ENCODE data around the gene BPIFB2. TPM values are rescaled to one million over a fixed set of nuclear protein-coding genes. Genes with fewer than 3 reads are reported as not detected.

BPIFB2 gene
- total RNA-seq, 1 experiment from 2014 or later, result 0.15 TPM

DNA sequence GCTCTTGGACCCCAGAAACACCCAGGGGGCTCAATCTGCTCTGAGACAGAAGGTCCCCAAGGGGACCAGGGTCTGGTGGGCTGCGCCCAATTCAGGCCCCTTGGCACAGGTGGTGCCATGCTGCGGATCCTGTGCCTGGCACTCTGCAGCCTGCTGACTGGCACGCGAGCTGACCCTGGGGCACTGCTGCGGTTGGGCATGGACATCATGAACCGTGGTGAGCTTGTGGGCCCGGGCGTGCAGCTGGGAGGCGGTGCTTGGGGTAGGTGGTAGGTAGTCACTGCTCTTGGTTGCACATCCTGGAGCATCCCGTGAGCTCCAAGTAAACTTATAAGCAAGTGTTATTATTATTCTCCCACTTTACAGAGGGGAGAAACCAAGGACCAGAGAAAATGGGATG lies 24.0 kb downstream of the BPIFB2 start, which contains the start of gene BPIFB6:
BPIFB6 (plus strand) TSS at position 118 of the 400 bp plus-strand sequence; CDS start at position 118, 0 bp downstream.
- RAD21 ChIA-PET (ENCODE audit: low non-redundant PET in 1 of 2, low total read pairs in 2 of 2, uncharacterized antibody in 2 of 2, unreplicated experiment in 2 of 2), result no interaction called here
- Histone ChIP-seq H3K4me3 (replicated peaks in 1 of 2; ENCODE audit: low read depth in 1 of 2, low read length in 2 of 2) (no peak within 1 kb of the TSS), H3K4me1 (ENCODE audit: control insufficient read depth in 1 of 2, insufficient read depth in 2 of 2, low read length in 2 of 2) (no peaks in the 10 kb centered on the region), H3K36me3 (ENCODE audit: control insufficient read depth in 1 of 2, insufficient read depth in 2 of 2, low read length in 2 of 2) (no peaks in the 10 kb centered on the region), H3K27ac (ENCODE audit: low read depth, low read length) (no peak within 1 kb of the TSS), H3K27me3 (ENCODE audit: insufficient read depth, low read length) (peaks cover 22% of the 10 kb centered on the region; the same call in 1 of the 2 replicates), H3K79me2 (ENCODE audit: insufficient read depth, low read length) (no peaks in the 10 kb centered on the region), H3K9me3 (ENCODE audit: control insufficient read depth in 1 of 2, insufficient read depth in 1 of 2, low read depth in 1 of 2, low read length in 2 of 2) (no peaks in the 10 kb centered on the region), H4K20me1 (ENCODE audit: insufficient read depth) (no peaks in the 10 kb centered on the region), H3K4me2 (ENCODE audit: low read length) (no peak within 1 kb of the TSS), H3K9me2 (ENCODE audit: insufficient read depth) (no peaks in the 10 kb centered on the region), H3K9ac (ENCODE audit: low read length) (no peak within 1 kb of the TSS), H2AFZ (ENCODE audit: low read depth, low read length, poor library complexity, severe bottlenecking) (no peak within 1 kb of the TSS)
- POLR2A ChIA-PET, result no interaction called here
- intact Hi-C loops (cut with micrococcal nuclease), result no loop called here
- BruUV-seq (replicated peaks), result no TSS peak
- CTCF ChIA-PET, result no interaction called here
- DNase-seq (ENCODE audit: low read depth, low spot score), result no peak
- no peak for ATAC-seq
- no peak for TF ChIP-seq RAD21 (IDR thresholded peaks at IDR 0.05; ENCODE audit: low read depth)
- TF ChIP-seq FOSL1 (IDR thresholded peaks at IDR 0.05; ENCODE audit: low read depth), result no peak
- TF ChIP-seq EZH2phosphoT487 (IDR thresholded peaks at IDR 0.05; ENCODE audit: borderline replicate concordance), result no peak
- TF ChIP-seq SIN3A (IDR thresholded peaks at IDR 0.05; ENCODE audit: low read depth), result no peak
- no peak for TF ChIP-seq POLR2A (IDR thresholded peaks at IDR 0.05; ENCODE audit: borderline replicate concordance, extremely low read depth, insufficient read depth, insufficient read length)
- TF ChIP-seq, protein P1, sequence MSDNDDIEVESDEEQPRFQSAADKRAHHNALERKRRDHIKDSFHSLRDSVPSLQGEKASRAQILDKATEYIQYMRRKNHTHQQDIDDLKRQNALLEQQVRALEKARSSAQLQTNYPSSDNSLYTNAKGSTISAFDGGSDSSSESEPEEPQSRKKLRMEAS (IDR thresholded peaks at IDR 0.05), result no peak
- no peak for TF ChIP-seq TCF7L2 (IDR thresholded peaks at IDR 0.05; ENCODE audit: borderline replicate concordance, extremely low read depth, insufficient read depth, insufficient read length)

DNA sequence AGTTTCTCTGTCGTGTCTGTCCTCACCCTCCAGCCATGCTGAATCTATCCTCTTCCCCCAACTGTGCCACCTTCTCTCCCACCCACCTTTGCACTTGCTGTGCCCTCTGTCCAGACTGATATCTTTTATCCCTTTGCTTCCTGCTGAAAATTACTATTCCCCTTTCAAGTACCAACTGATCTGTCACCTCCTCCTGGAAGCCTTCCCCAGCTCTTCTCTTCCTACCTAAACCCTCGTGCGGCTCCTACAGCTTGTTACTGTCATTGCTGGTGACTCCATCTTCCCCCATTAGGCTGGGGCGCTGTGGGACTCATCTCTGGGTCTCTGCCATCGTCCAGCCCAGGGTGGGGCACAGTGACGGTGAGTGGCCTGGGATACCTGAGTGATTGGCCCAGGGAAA lies 25.1 kb downstream of the BPIFB2 start:
- DNase-seq (ENCODE audit: low read depth, low spot score), result no peak
- H3K79me2 ChIP-seq (ENCODE audit: insufficient read depth, low read length), result no peaks in the 10 kb centered on the region
- no TSS peak for BruUV-seq (replicated peaks)
- ChIA-PET POLR2A (no interaction called here), CTCF (no interaction called here), RAD21 (ENCODE audit: low non-redundant PET in 1 of 2, low total read pairs in 2 of 2, uncharacterized antibody in 2 of 2, unreplicated experiment in 2 of 2) (no interaction called here)
- no peaks in the 10 kb centered on the region for H4K20me1 ChIP-seq (ENCODE audit: insufficient read depth)
- H3K4me1 ChIP-seq (ENCODE audit: control insufficient read depth in 1 of 2, insufficient read depth in 2 of 2, low read length in 2 of 2), result no peaks in the 10 kb centered on the region
- 0 out of 2 replicates have a peak, but pooled peaks cover 20% of the 10 kb centered on the region for H3K27me3 ChIP-seq (ENCODE audit: insufficient read depth, low read length)
- no peaks in the 10 kb centered on the region for H3K36me3 ChIP-seq (ENCODE audit: control insufficient read depth in 1 of 2, insufficient read depth in 2 of 2, low read length in 2 of 2)
- H3K9ac ChIP-seq (ENCODE audit: low read length), result no peak overlapping the region
- TF ChIP-seq, protein P2, sequence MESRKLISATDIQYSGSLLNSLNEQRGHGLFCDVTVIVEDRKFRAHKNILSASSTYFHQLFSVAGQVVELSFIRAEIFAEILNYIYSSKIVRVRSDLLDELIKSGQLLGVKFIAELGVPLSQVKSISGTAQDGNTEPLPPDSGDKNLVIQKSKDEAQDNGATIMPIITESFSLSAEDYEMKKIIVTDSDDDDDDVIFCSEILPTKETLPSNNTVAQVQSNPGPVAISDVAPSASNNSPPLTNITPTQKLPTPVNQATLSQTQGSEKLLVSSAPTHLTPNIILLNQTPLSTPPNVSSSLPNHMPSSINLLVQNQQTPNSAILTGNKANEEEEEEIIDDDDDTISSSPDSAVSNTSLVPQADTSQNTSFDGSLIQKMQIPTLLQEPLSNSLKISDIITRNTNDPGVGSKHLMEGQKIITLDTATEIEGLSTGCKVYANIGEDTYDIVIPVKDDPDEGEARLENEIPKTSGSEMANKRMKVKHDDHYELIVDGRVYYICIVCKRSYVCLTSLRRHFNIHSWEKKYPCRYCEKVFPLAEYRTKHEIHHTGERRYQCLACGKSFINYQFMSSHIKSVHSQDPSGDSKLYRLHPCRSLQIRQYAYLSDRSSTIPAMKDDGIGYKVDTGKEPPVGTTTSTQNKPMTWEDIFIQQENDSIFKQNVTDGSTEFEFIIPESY (IDR thresholded peaks at IDR 0.05; ENCODE audit: extremely low read depth, insufficient replicate concordance, low read length), result no peak
- TF ChIP-seq TCF7L2 (IDR thresholded peaks at IDR 0.05; ENCODE audit: borderline replicate concordance, extremely low read depth, insufficient read depth, insufficient read length) (no peak), EZH2phosphoT487 (IDR thresholded peaks at IDR 0.05; ENCODE audit: borderline replicate concordance) (no peak)
- H2AFZ ChIP-seq (ENCODE audit: low read depth, low read length, poor library complexity, severe bottlenecking), result no peak overlapping the region
- H3K9me3 ChIP-seq (ENCODE audit: control insufficient read depth in 1 of 2, insufficient read depth in 1 of 2, low read depth in 1 of 2, low read length in 2 of 2), result no peaks in the 10 kb centered on the region
- H3K4me2 ChIP-seq (ENCODE audit: low read length), result no peak overlapping the region
- intact Hi-C loops (cut with micrococcal nuclease), result no loop called here
- ATAC-seq, result no peak
- no peaks in the 10 kb centered on the region for H3K9me2 ChIP-seq (ENCODE audit: insufficient read depth)
- H3K27ac ChIP-seq (ENCODE audit: low read depth, low read length), result no peak overlapping the region
- no peak overlapping the region for H3K4me3 ChIP-seq (replicated peaks in 1 of 2; ENCODE audit: low read depth in 1 of 2, low read length in 2 of 2)

All from HCT116 (cell line).